ENCODE measurements around the gene TPM2.

Gene TPM2

DNA sequence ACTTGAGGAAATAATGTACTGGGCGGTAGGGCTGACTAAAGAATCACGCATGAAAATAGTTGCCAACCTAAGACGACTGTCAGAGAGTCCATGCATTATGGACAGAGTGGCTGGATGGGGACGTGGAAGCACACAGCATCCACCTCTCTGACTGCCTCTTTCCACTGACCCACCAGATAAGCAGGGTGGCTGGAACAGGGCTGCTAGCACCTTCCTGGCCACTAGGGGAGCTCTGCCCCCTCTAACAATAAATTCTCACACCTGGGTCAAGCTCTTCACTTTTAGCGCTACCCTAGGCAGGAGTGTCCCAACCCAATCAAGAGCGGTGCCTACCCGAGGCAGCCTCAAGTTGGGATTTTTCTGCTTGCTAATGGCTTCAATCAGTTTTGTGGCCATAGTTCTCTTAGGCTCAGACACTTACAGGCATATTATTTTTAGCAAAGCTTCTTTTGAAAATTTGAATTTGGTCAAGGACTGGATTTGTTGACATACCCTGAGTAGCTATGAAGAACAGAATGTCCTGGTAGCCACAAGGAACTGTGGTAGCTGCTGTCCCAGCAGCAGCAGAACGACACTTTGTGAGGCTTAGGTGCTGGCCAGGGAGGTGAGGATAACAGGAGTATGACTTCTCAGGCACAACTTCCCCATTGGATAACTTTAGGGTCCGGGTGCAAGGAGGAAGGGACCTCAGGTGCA lies 6.9 kb upstream of the TPM2 start:
- peak; percentile 70 for DNase-seq (ENCODE audit: low read depth)

DNA sequence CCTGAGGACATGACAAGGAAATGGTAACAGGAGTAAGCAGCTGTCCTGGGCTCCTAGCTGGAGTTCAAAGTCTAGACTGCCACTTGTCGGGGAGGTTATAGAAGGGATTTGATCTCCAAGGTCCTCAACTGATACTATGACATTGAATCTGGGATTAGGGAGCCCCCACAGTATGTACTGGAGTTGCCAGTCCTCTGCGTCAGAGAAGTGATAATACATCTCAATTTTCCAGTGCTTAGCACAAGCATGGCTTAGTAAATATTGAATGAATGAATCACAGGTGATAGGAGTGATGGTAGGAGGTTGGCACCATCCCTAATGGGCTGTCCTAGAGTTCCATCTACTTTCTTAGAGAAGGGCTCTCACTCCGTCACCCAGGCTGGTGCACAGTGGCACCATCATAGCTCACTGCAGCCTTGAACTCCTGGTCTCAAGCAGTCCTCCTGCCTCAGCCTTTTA lies 6.2 kb upstream of the TPM2 start:
- DNase-seq (ENCODE audit: low read depth), result no peak

DNA sequence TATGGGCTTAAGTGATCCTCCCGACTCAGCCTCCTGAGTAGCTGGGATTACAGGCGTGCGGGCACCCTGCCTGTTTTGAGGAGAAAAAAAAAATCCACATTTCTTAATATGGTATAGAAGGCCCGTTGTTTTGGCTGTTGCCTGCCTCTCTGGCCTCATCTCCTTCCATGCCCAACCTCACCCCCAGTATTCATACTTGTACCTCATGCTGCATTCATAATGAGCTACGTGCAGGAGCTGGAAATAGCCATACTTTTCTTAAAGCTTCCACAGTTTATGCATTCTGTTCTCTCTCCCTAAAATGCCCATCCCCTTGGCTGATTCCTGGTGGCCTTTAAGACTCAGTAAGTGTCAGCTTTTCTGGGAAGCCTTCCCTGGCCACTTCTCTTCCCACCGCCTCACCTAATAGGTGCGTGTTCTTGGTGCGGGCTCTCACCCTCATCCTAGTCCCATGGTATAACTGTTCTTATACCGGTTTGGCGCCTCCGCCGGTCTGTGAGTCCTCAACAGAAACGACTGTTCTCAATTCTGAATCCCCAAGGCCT lies 2.1 kb upstream of the TPM2 start:
- DNase-seq (ENCODE audit: low read depth), result no peak

DNA sequence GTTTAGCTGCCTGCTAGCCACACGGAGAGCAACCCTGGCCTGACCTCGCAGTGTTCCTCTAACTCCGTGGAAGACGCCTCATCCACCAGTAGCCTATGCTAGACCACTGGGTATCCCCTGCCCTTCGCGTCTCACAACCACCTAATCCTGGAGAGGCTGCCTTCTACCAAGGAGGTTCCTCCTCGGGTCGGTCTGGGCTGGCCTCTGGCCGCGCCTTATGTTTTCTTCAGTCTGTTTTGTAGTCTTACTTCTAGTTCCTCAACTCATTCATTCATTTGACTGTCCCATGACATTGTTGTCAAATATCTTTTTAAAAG lies 1.6 kb upstream of the TPM2 start:
- DNase-seq (ENCODE audit: low read depth), result no peak

DNA sequence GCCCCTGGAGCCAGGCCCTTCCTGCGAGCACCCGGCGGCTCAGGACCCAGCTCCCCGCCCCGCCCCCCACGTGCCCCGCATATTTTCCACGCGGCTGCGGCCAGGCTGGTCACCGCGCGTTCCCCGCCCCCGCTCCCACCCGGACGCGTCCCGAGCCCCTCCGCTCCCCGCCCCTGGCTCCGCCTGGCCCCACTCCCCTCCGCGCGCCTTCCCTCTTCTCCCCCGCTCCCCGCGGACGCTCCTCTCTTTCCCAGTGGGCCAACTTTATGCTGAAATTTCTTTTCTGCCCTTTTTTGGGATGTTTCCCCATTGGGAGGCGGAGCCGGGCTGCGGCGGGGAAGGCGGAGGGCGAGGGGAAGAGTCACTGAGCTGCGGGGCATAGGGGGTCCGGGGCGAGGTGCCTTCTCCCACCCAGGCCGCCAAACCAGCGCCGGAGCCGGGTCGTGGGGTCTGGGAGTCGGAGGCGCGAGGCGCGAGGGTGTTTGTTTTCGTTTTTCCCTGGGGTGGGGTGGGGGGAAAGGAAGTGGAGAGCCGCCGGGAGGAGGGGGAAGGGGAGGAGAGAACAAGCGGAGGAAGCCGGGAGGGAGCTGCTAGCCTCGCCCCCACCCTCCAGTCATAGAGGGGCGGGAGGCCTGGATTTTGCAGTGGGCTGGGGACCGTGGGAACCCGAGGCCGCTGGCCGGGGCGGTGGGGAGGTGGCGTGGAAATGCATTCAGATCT lies 1.0 kb upstream of the TPM2 start:
- peak; percentile 70 for DNase-seq (ENCODE audit: low read depth)

DNA sequence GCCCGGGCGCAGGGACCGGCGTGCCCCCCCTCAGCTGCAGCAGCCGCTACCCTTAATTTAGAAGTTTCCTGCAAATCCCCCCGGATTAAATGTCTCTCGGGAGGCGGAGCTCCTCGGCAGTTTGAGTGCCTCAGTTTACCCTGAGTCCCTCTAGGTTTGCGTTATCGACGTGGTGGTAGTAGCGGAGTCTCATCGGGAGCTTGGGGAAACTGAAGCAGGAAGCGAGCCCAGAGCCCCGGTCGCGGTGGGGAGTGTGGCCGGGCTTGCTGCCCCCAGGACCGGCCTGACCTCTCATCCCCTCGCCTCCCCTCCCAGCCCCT lies 529 bp upstream of the TPM2 start:
- DNase-seq (ENCODE audit: low read depth), result peak; percentile 51

DNA sequence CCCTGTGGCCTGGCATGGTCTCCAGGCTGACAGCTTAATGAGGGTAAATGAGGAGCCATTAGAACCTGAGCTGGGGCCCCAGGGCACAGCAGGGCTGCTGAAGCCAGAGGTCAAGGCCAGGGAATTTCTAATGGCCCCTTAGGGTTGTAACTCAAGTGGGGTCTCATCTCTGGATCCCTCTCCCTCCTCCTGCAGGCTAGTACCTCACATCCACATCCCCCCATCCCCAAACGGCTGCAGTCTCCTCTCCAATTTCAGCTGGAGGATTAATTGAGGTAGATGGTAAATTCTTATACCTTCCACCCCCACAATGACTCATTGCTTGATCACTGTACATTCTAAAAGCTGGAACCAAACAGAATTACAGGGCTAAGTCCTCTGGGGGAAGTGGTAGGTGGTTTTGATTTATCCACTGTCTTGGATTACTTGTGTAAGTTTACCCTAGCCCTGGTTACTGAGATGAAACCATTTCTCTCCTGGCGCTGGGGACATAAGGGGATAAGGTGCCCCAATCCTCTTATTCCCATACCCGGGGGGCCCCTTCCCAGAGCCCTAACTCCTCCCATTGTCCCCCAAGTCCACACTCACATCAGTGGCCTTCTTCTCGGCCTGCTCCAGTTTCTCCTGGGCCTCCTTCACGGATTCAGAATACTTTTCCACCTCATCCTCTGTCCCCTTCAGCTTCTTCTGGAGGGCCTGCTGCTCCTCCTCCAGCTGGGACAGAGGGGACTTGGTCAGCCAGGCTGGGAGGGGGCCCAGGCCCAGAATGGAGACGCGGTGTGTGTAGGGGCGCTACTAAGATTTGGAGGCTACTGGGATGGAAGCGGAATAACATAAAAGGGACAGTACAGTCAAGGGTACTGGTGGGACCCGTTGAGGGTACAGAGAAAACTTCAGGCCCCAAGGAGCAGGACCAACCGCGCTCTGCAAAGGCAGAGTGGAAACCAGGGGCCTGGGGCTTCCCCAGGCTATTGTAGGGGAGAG lies 875 bp downstream of the TPM2 start:
- DNase-seq (ENCODE audit: low read depth), result peak; percentile 91

DNA sequence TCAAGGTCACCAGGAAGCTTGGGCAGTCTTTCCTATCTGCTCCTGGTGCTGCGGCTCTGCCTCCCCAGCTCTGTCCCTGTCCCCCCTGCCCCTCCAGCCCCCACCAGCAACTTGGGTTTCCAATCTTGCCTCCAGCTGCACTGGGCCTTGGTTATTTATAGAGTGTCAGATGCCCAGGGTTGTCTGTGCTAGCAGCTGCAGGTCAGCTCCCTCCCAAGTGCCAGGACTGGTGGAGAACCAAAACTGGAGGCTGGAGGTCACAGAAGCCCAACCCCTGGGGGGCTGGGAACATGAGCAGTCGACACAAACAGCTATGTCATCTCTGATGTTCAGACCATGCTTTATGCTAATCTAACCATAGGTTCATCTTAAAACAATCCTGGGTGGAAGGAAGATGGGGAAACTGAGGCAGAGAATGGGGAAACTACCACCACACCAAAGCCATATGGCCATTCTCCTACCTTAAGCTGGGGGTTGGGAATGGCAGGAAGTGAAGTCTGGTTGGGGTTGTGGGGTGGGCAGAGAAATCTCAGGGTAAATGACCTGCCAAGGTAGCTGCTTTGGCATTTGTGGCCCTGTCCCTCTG lies 1.7 kb downstream of the TPM2 start:
- DNase-seq (ENCODE audit: low read depth), result no peak

DNA sequence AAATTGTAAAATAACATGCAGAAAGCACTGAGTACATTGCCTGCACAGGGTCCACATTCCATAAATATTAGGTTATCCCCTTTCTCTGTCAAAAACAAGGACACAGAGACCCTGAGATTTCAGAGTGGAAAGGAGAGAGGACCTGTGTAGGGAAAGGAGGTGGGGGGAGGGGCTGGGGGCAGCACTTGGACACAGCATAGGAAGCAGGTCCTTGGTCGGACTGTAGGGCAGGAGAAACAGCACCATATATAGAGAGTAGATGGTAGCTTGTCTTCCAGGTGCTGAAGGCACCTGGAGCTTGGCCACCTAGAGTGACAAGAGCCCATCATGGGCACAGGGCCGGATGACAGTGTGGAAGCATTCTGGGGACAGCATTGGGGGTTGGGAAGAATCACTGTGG lies 2.4 kb downstream of the TPM2 start:
- DNase-seq (ENCODE audit: low read depth), result no peak

DNA sequence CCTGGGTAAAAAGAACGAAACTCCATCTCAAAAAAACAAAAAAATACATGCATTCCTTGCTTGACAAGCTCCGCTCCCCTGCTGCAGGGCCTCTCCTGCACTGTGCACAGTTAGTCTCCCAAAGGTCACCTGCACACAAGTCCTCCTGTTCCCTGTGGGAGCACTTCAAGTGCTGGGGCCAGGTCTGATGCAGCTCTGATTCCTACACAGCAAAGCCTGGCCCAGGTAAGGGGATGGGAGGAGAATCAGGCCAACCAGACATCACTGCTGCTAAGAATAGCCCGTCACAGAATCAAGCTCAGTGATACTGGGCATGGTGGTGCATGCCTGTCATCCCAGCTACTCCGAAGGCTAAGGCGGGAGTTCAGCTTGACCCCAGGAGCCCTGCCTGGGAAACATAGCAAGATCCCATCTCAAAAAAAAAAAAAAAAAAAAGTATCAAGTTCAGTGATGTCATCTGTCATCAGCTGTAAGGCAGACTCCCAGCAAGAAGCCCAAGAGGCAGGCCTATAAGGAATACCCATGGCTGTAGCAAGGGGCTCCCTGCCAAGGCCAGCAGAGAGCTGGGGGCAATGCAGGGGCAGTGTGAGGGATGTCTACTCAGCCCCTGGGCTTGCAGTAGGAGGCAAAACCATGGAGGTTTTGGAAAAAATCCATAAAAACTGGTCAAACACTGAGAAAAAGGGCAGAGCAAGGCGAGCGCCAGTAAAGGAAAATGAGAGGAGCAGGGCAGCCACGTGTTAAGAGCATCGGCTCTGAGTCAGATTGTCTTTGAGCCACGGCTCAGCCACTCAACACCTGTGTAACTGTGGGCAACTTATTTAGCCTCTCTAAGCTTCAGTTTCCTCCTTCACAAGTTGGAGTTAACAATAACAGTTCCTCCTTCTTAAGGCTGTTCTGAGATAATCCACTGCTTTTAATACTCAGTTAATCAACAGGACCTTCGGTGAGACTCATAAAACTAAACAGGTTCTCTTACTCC lies 3.2 kb downstream of the TPM2 start:
- DNase-seq (ENCODE audit: low read depth), result no peak

DNA sequence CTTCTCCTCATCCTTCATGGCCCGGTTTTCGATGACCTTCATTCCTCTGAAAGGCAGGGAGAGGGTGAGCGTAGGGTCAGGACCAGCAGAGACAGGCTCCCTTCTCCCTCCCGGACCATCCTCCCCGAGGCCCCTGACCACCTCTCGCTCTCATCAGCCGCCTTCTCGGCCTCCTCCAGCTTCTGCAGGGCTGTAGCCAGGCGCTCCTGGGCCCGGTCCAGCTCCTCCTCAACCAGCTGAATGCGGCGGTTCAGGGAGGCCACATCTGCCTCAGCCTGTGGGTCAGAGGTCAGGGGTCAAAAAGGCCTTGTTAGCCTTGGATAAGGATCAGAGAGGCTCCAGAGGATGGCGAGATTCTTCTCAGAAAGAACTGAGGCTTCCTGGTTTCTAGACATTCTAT lies 4.2 kb downstream of the TPM2 start:
- DNase-seq (ENCODE audit: low read depth), result no peak

DNA sequence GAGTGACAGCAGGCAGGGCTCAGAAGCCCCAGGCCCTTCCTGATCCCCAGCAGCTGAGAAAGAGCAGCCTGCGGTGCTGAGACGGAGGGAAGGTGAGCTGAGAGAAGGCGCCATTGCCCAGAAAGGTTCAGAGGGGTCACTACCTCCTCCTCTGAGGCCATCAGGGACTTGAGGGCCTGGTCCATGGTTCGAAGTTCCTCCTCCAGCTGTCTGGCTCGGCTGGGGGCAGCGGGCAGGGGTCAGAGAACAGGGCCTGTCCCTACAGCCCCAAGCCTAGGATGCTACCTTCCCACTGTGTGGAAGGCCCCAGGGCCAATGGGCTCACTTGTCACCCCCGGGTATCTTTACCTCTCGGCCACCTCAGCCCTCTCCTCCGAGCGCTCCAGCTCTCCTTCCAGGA lies 4.8 kb downstream of the TPM2 start:
- no peak for DNase-seq (ENCODE audit: low read depth)

DNA sequence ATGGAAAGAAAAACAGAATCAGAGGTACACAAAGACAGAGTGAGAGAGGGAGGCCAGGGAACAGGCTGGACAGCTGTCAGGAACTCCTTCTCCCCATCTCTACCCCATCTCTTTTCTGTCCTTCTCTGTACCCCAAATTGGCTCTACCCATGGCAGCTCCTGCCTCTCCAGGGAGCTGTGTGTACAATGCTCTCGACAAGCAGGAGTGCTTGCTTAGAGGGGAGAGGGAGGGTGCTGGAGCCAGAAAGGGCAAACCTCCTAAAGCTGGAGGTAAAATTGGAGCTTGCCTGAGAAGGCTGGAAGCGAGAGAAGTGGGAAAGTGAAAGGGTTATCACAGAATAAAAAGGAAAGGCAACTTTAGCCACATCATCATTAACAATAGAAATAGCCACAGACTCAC lies 6.4 kb downstream of the TPM2 start:
- DNase-seq (ENCODE audit: low read depth), result no peak

DNA sequence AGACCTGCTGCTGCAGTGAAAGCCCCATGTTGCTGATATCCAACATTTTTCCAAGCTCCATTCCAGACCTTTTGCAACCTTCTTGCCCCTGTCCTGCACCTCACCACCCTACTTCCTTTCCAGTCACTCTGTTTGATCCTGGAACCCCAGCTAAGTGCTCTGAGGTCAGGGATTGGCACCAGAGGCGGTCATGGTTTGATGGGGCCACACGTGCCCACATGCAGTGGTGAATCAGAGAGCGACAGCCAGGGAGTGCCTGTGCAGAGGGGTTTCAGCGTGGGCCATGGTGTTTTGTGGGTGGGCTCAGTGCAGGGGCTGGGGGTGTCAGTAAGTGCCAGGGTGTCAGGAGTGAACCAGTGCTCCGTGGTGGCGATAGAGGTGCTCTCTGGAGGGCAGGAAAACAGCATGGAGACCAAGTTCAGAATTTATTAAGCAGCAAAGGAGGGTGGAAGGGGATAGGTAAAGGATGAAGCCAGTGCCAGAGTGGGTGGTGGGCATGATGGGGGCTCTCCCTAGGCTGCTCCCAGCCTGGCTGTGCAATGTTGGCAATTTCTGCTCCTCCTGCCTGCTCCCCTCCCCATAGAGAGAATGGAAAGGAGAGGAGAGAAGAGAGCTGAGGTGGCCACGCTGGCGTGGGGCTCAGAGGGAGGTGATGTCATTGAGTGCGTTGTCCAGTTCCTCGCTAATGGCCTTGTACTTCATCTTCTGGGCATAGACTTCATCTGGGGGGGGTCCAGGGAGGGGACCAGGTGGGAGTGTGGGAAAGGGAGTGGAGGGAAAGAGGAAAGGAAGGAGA lies 7.0 kb downstream of the TPM2 start:
- DNase-seq (ENCODE audit: low read depth), result no peak

DNA sequence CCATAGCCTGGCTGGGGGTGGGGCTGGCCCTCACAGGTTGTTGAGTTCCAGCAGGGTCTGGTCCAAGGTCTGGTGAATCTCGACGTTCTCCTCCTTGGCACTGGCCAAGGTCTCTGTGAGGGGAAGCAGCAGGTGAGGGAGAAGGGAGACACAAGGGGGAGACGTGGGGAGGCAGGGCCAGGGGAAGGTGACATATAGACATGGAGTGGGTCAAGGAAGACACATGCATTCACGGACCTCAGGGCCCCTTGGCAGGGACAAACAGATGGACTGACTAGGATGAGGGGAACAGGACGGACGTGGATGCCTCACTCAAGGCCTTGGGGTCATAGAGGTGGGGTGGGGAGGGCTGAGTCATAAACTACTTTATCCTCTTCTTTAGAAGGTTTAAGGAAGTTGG lies 7.7 kb downstream of the TPM2 start:
- DNase-seq (ENCODE audit: low read depth), result peak; percentile 65

DNA sequence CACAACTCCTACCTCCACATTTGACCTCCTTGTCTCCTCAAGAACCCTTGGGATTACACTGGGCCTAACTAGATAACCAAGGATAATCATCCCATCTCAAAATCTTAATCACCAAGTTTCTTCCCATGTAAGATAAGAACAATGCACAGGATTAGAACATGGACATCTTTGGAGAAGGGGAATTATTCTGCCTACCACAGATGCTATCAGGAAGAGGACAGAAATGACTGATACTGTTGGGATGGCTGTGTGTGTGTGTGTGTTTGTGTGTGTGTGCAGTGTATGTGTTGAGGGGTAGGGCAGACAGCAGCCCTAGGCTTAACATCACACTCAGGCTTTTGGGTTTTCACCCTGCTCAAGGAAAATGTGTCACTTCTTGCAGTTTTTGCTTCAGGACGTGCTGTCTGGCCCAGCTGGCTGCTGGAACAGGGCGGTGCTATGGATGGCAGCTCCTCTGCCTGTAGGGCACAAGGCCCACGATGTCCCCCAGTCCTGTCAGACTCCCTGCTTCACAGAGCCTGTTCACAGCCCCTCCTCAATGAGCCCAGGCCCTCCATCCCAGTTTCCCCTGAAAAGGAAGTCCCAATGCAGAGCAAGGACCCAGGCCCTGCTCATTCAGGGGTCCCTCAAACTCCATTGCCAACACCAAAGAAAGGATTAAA lies 8.3 kb downstream of the TPM2 start:
- peak; percentile 39 for DNase-seq (ENCODE audit: low read depth)

DNA sequence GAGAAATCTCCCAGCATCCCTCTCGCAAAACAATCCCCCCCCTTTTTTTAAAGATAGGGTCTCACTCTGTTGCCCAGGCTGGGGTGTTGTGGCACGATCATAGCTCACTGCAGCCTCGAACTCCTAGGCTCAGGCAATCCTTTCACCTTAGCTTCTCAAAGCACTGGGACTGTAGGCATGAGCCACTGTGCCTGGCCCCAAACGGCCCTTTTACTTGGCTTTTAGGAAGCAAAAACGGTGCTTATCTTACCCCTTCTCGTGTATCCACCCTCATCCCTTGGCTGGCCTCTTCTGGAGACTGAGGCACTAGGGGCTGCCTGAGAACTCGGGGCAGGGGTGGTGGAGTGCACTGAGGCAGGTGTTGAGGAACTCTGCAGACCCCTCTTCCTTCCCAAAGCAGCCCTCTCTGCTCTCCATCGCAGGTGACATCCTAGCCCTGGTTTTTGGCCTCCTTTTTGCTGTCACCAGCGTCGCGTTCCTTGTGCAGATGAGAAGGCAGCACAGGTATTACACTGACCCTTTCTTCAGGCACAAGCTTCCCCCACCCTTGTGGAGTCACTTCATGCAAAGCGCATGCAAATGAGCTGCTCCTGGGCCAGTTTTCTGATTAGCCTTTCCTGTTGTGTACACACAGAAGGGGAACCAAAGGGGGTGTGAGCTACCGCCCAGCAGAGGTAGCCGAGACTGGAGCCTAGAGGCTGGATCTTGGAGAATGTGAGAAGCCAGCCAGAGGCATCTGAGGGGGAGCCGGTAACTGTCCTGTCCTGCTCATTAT lies 9.2 kb downstream of the TPM2 start:
- peak; percentile 71 for DNase-seq (ENCODE audit: low read depth)

DNA sequence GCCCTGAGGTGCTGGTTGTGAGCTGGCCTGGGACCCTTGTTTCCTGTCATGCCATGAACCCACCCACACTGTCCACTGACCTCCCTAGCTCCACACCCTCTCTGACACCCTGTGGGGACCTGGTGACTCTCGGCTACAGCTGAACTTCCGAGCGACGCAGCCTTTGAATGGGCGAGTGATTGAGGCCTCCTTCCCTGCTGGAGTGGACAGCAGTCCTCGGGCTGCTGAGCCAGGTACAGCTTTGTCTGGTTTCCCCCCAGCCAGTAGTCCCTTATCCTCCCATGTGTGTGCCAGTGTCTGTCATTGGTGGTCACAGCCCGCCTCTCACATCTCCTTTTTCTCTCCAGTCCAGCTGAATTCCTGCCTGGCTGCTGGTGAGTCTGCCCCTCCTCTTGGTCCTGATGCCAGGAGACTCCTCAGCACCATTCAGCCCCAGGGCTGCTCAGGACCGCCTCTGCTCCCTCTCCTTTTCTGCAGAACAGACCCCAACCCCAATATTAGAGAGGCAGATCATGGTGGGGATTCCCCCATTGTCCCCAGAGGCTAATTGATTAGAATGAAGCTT lies 9.9 kb downstream of the TPM2 start:
- no peak for DNase-seq (ENCODE audit: low read depth)

DNA sequence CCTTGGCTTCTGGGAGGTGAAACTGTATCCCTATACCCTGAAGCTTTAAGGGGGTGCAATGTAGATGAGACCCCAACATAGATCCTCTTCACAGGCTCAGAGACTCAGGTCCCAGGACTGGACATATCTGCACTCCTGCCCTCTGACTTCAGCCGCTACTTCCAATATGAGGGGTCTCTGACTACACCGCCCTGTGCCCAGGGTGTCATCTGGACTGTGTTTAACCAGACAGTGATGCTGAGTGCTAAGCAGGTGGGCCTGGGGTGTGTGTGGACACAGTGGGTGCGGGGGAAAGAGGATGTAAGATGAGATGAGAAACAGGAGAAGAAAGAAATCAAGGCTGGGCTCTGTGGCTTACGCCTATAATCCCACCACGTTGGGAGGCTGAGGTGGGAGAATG lies 10.6 kb downstream of the TPM2 start:
- no peak for DNase-seq (ENCODE audit: low read depth)

All from ELR (cell line).